HCT116 (cell line): Measurements from ENCODE around the gene KRTAP22-2. TPM values are rescaled to one million over a fixed set of nuclear protein-coding genes. Genes with fewer than 3 reads are reported as not detected.

Experiments
- ATAC-seq: fragments of 200-7000 bp; cut with Tn5 transposase; 2 replicates; pipeline ENCODE4 v1.9.1; 2020; ENCODE audit warnings: mild to moderate bottlenecking, moderate library complexity
- BruUV-seq: library from RNA; stranded (reverse); fragments of 400-500 nt; replicated peaks from 2 replicates; lab custom pipeline; 2021; lab: Mats Ljungman, UMichigan
- CTCF ChIA-PET: fragments of 300-600 bp; sonication (Branson Sonifier 250); formaldehyde crosslinking; loops from one replicate; lab custom pipeline; 2021; ENCODE audit warnings: antibody characterized with exemption; lab: Charles Lee
- POLR2A ChIA-PET: fragments of 300-600, 350-600 bp; sonication (Branson Sonifier 250); formaldehyde crosslinking; loops from one replicate; lab custom pipeline; 2021; ENCODE audit warnings: antibody characterized with exemption; lab: Charles Lee
- RAD21 ChIA-PET, 2 experiments: fragments of 300-600 bp; sonication (Branson Sonifier 250); formaldehyde crosslinking; loops; one replicate each; lab custom pipeline; 2023; ENCODE audit warnings: low total read pairs in 2 of 2; ENCODE audit not compliant: uncharacterized antibody in 2 of 2, unreplicated experiment in 2 of 2, low non-redundant PET in 1 of 2; lab: Charles Lee
- DNase-seq: peaks from one replicate; pipeline ENCODE4 v3.0.0-alpha.2; 2010; ENCODE audit warnings: low read depth, low spot score
- H2AFZ ChIP-seq: fragments of 200-600 bp; shearing (Covaris generic), sonication (generic); 2 replicates; pipeline ENCODE4 v1.6.1; 2017; ENCODE audit warnings: low read depth, mixed run types, mixed read lengths, antibody characterized with exemption, low read length; ENCODE audit not compliant: poor library complexity, severe bottlenecking
- H3K27ac ChIP-seq: 2 replicates; pipeline ENCODE4 v1.5.1; 2012; ENCODE audit warnings: low read depth, low read length
- H3K27me3 ChIP-seq: fragments of 200-600 bp; sonication (generic); 2 replicates; pipeline ENCODE4 v1.6.1; 2016; ENCODE audit warnings: mixed run types, low read length, mixed read lengths; ENCODE audit not compliant: insufficient read depth
- H3K36me3 ChIP-seq, 2 experiments: fragments of 200-500 bp in 1 of 2; fragments of 200-600 bp in 1 of 2; sonication (Bioruptor generic) in 1 of 2; sonication (generic) in 1 of 2; 2 replicates each; pipeline versions ENCODE4 v1.5.1 to v1.6.1; 2014 to 2016; ENCODE audit warnings: low read length in 2 of 2, inconsistent platforms in 1 of 2, mixed read lengths in 1 of 2, mixed run types in 1 of 2; ENCODE audit not compliant: insufficient read depth in 2 of 2, control insufficient read depth in 1 of 2
- H3K4me1 ChIP-seq, 2 experiments: fragments of 200-600 bp in 1 of 2; sonication (generic) in 1 of 2; 2 replicates each; pipeline versions ENCODE4 v1.5.1 to v1.6.1; 2012 to 2017; ENCODE audit warnings: low read length in 2 of 2, inconsistent platforms in 1 of 2, mild to moderate bottlenecking in 1 of 2, mixed read lengths in 1 of 2, mixed run types in 1 of 2, moderate library complexity in 1 of 2; ENCODE audit not compliant: insufficient read depth in 2 of 2, control insufficient read depth in 1 of 2
- H3K4me2 ChIP-seq: fragments of 200-600 bp; sonication (generic); 2 replicates; pipeline ENCODE4 v1.6.1; 2017; ENCODE audit warnings: mixed run types, low read length, mixed read lengths
- H3K4me3 ChIP-seq, 2 experiments: fragments of 200-600 bp in 1 of 2; sonication (generic) in 1 of 2; replicated peaks in 1 of 2; 2 replicates each; pipeline ENCODE4 v1.5.1; 2011 to 2016; ENCODE audit warnings: low read length in 2 of 2, control low read depth in 1 of 2, low read depth in 1 of 2, mild to moderate bottlenecking in 1 of 2, mixed read lengths in 1 of 2, mixed run types in 1 of 2
- H3K79me2 ChIP-seq: fragments of 200-600 bp; sonication (generic); 2 replicates; pipeline ENCODE4 v1.6.1; 2017; ENCODE audit warnings: mild to moderate bottlenecking, mixed run types, low read length, moderate library complexity, mixed read lengths; ENCODE audit not compliant: insufficient read depth
- H3K9ac ChIP-seq: fragments of 200-600 bp; sonication (generic); 2 replicates; pipeline ENCODE4 v1.6.1; 2016; ENCODE audit warnings: low read length, mixed read lengths
- H3K9me2 ChIP-seq: fragments of 200-600 bp; sonication (generic), shearing (Covaris generic); 2 replicates; pipeline ENCODE4 v1.6.1; 2017; ENCODE audit warnings: mixed run types, mild to moderate bottlenecking, moderate library complexity; ENCODE audit not compliant: insufficient read depth
- H3K9me3 ChIP-seq, 2 experiments: fragments of 200-500 bp in 1 of 2; fragments of 200-600 bp in 1 of 2; sonication (Bioruptor generic) in 1 of 2; sonication (generic) in 1 of 2; 2 replicates each; pipeline ENCODE4 v1.6.1; 2014 to 2017; ENCODE audit warnings: low read length in 2 of 2, mixed read lengths in 2 of 2, inconsistent platforms in 1 of 2, low read depth in 1 of 2, mild to moderate bottlenecking in 1 of 2, mixed run types in 1 of 2, moderate library complexity in 1 of 2; ENCODE audit not compliant: control insufficient read depth in 1 of 2, insufficient read depth in 1 of 2
- H4K20me1 ChIP-seq: fragments of 200-600 bp; sonication (generic), shearing (Covaris generic); 2 replicates; pipeline ENCODE4 v1.6.1; 2017; ENCODE audit warnings: mixed run types, mild to moderate bottlenecking, moderate library complexity; ENCODE audit not compliant: insufficient read depth
- ATF3 ChIP-seq: IDR thresholded peaks from 2 replicates; pipeline ENCODE4 v1.6.1; 2012
- CBX3 ChIP-seq: IDR thresholded peaks from 2 replicates; pipeline ENCODE4 v1.6.1; 2012; ENCODE audit warnings: low read depth
- CEBPB ChIP-seq: IDR thresholded peaks from 2 replicates; pipeline ENCODE4 v1.6.1; 2012; ENCODE audit warnings: low read depth
- CTCF ChIP-seq, 3 experiments: fragments of 200-600 bp in 1 of 3; sonication (generic) in 1 of 3; IDR thresholded peaks in 2 of 3; conservative IDR thresholded peaks in 1 of 3; 2 replicates each; pipeline ENCODE4 v1.5.1; 2012 to 2017; ENCODE audit warnings: low read depth in 2 of 3, low read length in 2 of 3, antibody characterized with exemption in 1 of 3, borderline replicate concordance in 1 of 3, control low read depth in 1 of 3, mild to moderate bottlenecking in 1 of 3, mixed read lengths in 1 of 3, mixed run types in 1 of 3, moderate library complexity in 1 of 3; ENCODE audit not compliant: insufficient read depth in 1 of 3
- EZH2phosphoT487 ChIP-seq: fragments of 200-600 bp; IDR thresholded peaks from 2 replicates; pipeline ENCODE4 v1.6.1; 2018; ENCODE audit warnings: antibody characterized with exemption, borderline replicate concordance
- JUND ChIP-seq: IDR thresholded peaks from 2 replicates; pipeline ENCODE4 v1.6.1; 2012
- MAX ChIP-seq: IDR thresholded peaks from 2 replicates; pipeline ENCODE4 v1.6.1; 2012
- POLR2AphosphoS5 ChIP-seq: IDR thresholded peaks from 2 replicates; pipeline ENCODE4 v1.6.1; 2011; ENCODE audit warnings: mild to moderate bottlenecking, low read depth, low read length, moderate library complexity
- RAD21 ChIP-seq: IDR thresholded peaks from 2 replicates; pipeline ENCODE4 v1.6.1; 2012; ENCODE audit warnings: low read depth, mild to moderate bottlenecking
- SIN3A ChIP-seq: IDR thresholded peaks from 2 replicates; pipeline ENCODE4 v1.6.1; 2012; ENCODE audit warnings: low read depth
- TCF7L2 ChIP-seq: IDR thresholded peaks from 2 replicates; pipeline ENCODE4 v1.7.0; 2011; ENCODE audit warnings: borderline replicate concordance, inconsistent platforms; ENCODE audit not compliant: insufficient read depth, insufficient read length; ENCODE audit errors: extremely low read depth
- YY1 ChIP-seq: IDR thresholded peaks from 2 replicates; pipeline ENCODE4 v1.6.1; 2011; ENCODE audit warnings: low read length, low read depth, moderate library complexity, mild to moderate bottlenecking; ENCODE audit not compliant: insufficient replicate concordance; ENCODE audit errors: extremely low read depth
- ZFX ChIP-seq: fragments of 450-650 bp; IDR thresholded peaks from 2 replicates; pipeline ENCODE4 v1.6.1; 2017
- intact Hi-C: fragments of 100-400 bp; cut with micrococcal nuclease; formaldehyde crosslinking; loops from 2 replicates; pipeline ENCODE4 v1.10.0; 2022
- total RNA-seq: library from RNA; stranded (reverse); gene quantifications from one replicate; pipeline ENCODE4 v1.2.1, GENCODE V29; 2021; ENCODE audit not compliant: unreplicated experiment

The KRTAP22-2 gene
- total RNA-seq, 1 experiment from 2014 or later, result not detected

- TF ChIP-seq MAX, result no peak
- no peak for TF ChIP-seq SIN3A
- TF ChIP-seq CEBPB, result no peak
Observed at GRCh38 chr21:30561957-30562356, 28.2 kb downstream of the KRTAP22-2 start (continued).

- no peak for TF ChIP-seq CBX3
- no peak for TF ChIP-seq TCF7L2
- TF ChIP-seq YY1, result no peak
- TF ChIP-seq RAD21, result no peak
- TF ChIP-seq CTCF (IDR thresholded peaks at IDR 0.05 in 2 of 3, conservative IDR thresholded peaks at IDR 0.05 in 1 of 3; ENCODE audit: borderline replicate concordance in 1 of 3, insufficient read depth in 1 of 3, low read depth in 2 of 3, low read length in 2 of 3), result no peak
- TF ChIP-seq JUND, result no peak
- no peak for TF ChIP-seq EZH2phosphoT487
- no peak for TF ChIP-seq ATF3
- TF ChIP-seq CEBPB, result no peak
- no peak for TF ChIP-seq POLR2AphosphoS5
- TF ChIP-seq MAX, result no peak
- TF ChIP-seq ZFX, result no peak
- TF ChIP-seq, all 23 proteins: peak for 0
Observed at GRCh38 chr21:30561264-30561895, 28.8 kb downstream of the KRTAP22-2 start, which contains the start of gene KRTAP19-7. KRTAP19-7 (minus strand) TSS chr21:30561314; CDS start chr21:30561289, 25 bp downstream.

More at GRCh38 chr21:30561264-30561895, 28.8 kb downstream of the KRTAP22-2 start, which contains the start of gene KRTAP19-7:
- DNase-seq (no peak), ATAC-seq (no peak)
- intact Hi-C loops, result no loop called here
- Histone ChIP-seq H3K27ac (no peak within 1 kb of the TSS), H4K20me1 (no peaks in the 10 kb centered on the region), H3K9me3 (peaks cover 0 to 20% of the 10 kb centered on the region in 2 experiments; a peak in 2 of 4 replicates), H2AFZ (no peak within 1 kb of the TSS), H3K4me3 (no peak within 1 kb of the TSS), H3K27me3 (no peaks in the 10 kb centered on the region), H3K36me3 (no peaks in the 10 kb centered on the region), H3K4me2 (no peak within 1 kb of the TSS), H3K9me2 (no peaks in the 10 kb centered on the region), H3K9ac (no peak within 1 kb of the TSS), H3K4me1 (no peaks in the 10 kb centered on the region), H3K79me2 (no peaks in the 10 kb centered on the region)
- POLR2A ChIA-PET, result no interaction called here
- RAD21 ChIA-PET, result no interaction called here
- BruUV-seq, result no TSS peak
- CTCF ChIA-PET, result no interaction called here
